Activated CD8-positive, alpha-beta T cell treated with anti-CD3 and anti-CD28 coated beads for 36 hours (primary cell): ENCODE results near the gene GOSR1. TPM values are rescaled to one million over a fixed set of nuclear protein-coding genes. Genes with fewer than 3 reads are reported as not detected.
"Not testable (repeated sequence)": the region's sequence is repeated elsewhere in the genome, so short reads cannot be mapped to it uniquely, and the experiment has no call there.

Experiments
- ATAC-seq: fragments of 200-7000 bp; cut with Tn5 transposase; one replicate; pipeline ENCODE4 v1.10.0; 2021; ENCODE audit warnings: mild to moderate bottlenecking, moderate library complexity
- CTCF ChIA-PET: fragments of 350-600 bp; sonication (Branson Sonifier 250); formaldehyde crosslinking; loops from one replicate; lab custom pipeline; 2021; ENCODE audit warnings: antibody characterized with exemption; lab: Charles Lee
- POLR2A ChIA-PET: fragments of 350-600 bp; sonication (Branson Sonifier 250); formaldehyde crosslinking; loops from one replicate; lab custom pipeline; 2021; ENCODE audit warnings: antibody characterized with exemption; lab: Charles Lee
- DNase-seq: peaks from one replicate; pipeline ENCODE4 v3.0.0-alpha.2; 2020
- H3K27ac Mint-ChIP-seq: one replicate; pipeline ENCODE4 v1.8.0; 2021; ENCODE audit warnings: mild to moderate bottlenecking, mixed read lengths
- H3K27me3 Mint-ChIP-seq: one replicate; pipeline ENCODE4 v1.8.0; 2021; ENCODE audit warnings: mixed read lengths
- H3K36me3 Mint-ChIP-seq: one replicate; pipeline ENCODE4 v1.8.0; 2021; ENCODE audit warnings: low read depth, mixed read lengths
- H3K4me1 Mint-ChIP-seq: one replicate; pipeline ENCODE4 v1.8.0; 2021; ENCODE audit warnings: low read depth, mixed read lengths
- H3K4me3 Mint-ChIP-seq: one replicate; pipeline ENCODE4 v1.8.0; 2021; ENCODE audit warnings: mild to moderate bottlenecking, moderate library complexity, mixed read lengths
- H3K9me3 Mint-ChIP-seq: one replicate; pipeline ENCODE4 v1.8.0; 2021; ENCODE audit warnings: mixed read lengths
- intact Hi-C: fragments of 100-400 bp; cut with micrococcal nuclease; formaldehyde crosslinking; loops from one replicate; pipeline ENCODE4 v1.10.0; 2022
- total RNA-seq, 2 experiments: library from RNA; stranded (reverse); gene quantifications; one replicate each; pipeline ENCODE4 v1.2.3, GENCODE V29; 2021
- TF ChIP-seq, protein P1 (sequence below): fragments of 200-600 bp; IDR thresholded peaks from one replicate; pipeline ENCODE4 v1.8.0; 2022; ENCODE audit warnings: antibody characterized with exemption, mild to moderate bottlenecking

The GOSR1 gene
- total RNA-seq, 2 experiments from 2014 or later = 37.1 to 38.8 TPM

DNA sequence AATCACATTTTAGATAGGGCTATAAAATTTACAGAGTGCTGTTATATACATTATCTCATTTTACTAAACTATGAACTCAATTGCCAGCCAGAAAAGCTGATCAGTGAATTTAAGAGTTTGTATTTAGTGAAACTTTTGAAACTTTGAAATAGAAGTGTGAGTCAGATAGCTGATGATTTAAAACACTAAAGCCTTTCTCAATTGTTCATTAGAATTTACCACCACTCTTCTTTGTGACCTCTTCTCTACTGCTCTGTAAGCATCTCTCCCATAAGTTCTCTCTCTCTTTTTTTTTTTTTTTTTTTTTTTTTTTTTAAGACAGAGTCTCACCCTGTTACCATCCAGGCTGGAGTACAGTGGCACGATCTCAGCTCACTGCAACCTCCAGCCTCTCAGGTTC lies 43.7 kb downstream of the GOSR1 start:
- CTCF ChIA-PET = interaction anchor here (1.3 kb wide), 1 partner anchor 11 kb away, joined by 3 read pairs; no protein-coding TSS in a partner anchor

DNA sequence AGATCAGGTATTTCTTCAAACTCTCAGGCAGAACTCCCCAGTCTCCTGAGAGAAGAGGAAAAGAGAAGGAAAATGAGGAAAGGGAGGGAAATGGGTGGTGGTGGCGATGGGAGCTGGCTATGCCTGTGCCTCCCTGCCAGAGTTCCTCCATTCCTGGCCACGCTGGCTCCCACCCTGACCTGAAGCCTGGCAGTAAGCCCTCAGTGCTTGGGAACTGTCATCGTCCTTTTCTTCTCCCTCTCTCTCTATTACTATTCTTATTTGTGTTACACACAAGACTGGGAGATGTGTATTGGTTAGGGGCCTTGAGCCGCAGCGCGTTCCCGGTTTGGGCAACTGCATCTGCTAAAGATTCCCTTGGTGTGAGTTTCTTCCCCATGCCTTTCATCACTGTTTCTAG lies 44.6 kb downstream of the GOSR1 start:
- Mint-ChIP-seq H3K36me3 (peaks cover 37% of the 10 kb centered on the region), H3K4me3 (no peak overlapping the region), H3K27ac (no peak overlapping the region), H3K27me3 (no peaks in the 10 kb centered on the region), H3K9me3 (no peaks in the 10 kb centered on the region), H3K4me1 (peaks cover 16% of the 10 kb centered on the region)
- ChIA-PET CTCF (no interaction called here), POLR2A (no interaction called here)
- TF ChIP-seq, protein P1, sequence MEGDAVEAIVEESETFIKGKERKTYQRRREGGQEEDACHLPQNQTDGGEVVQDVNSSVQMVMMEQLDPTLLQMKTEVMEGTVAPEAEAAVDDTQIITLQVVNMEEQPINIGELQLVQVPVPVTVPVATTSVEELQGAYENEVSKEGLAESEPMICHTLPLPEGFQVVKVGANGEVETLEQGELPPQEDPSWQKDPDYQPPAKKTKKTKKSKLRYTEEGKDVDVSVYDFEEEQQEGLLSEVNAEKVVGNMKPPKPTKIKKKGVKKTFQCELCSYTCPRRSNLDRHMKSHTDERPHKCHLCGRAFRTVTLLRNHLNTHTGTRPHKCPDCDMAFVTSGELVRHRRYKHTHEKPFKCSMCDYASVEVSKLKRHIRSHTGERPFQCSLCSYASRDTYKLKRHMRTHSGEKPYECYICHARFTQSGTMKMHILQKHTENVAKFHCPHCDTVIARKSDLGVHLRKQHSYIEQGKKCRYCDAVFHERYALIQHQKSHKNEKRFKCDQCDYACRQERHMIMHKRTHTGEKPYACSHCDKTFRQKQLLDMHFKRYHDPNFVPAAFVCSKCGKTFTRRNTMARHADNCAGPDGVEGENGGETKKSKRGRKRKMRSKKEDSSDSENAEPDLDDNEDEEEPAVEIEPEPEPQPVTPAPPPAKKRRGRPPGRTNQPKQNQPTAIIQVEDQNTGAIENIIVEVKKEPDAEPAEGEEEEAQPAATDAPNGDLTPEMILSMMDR = no peak
- DNase-seq = no peak
- ATAC-seq = no peak
- intact Hi-C loops = no loop called here

More for the DNA sequence above, 43.7 kb downstream of the GOSR1 start:
- no peaks in the 10 kb centered on the region for H3K27me3 Mint-ChIP-seq
- H3K4me1 Mint-ChIP-seq = peaks cover 16% of the 10 kb centered on the region
- H3K27ac Mint-ChIP-seq = peak overlapping the region; percentile 30
- H3K9me3 Mint-ChIP-seq = no peaks in the 10 kb centered on the region
- H3K36me3 Mint-ChIP-seq = peaks cover 37% of the 10 kb centered on the region
- TF ChIP-seq, protein P1 = no peak
- H3K4me3 Mint-ChIP-seq = no peak overlapping the region
- ATAC-seq (no peak), DNase-seq (no peak)
- POLR2A ChIA-PET = no interaction called here
- intact Hi-C loops = no loop called here

DNA sequence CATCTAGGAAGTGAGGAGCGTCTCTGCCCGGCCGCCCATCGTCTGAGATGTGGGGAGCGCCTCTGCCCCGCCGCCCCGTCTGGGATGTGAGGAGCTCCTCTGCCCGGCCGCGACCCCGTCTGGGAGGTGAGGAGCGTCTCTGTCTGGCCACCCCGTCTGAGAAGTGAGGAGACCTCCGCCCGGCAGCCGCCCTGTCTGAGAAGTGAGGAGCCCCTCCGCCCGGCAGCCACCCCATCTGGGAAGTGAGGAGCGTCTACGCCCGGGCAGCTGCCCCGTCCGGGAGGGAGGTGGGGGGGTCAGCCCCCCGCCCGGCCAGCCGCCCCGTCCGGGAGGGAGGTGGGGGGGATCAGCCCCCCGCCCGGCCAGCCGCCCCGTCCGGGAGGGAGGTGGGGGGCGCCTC lies 46.0 kb downstream of the GOSR1 start:
- H3K27ac Mint-ChIP-seq, H3K27me3 Mint-ChIP-seq, intact Hi-C loops, DNase-seq, POLR2A ChIA-PET, ATAC-seq, H3K4me3 Mint-ChIP-seq, CTCF ChIA-PET, H3K9me3 Mint-ChIP-seq: not testable (repeated sequence)
- Mint-ChIP-seq H3K4me1 (peaks cover 13% of the 10 kb centered on the region), H3K36me3 (peaks cover 37% of the 10 kb centered on the region)

DNA sequence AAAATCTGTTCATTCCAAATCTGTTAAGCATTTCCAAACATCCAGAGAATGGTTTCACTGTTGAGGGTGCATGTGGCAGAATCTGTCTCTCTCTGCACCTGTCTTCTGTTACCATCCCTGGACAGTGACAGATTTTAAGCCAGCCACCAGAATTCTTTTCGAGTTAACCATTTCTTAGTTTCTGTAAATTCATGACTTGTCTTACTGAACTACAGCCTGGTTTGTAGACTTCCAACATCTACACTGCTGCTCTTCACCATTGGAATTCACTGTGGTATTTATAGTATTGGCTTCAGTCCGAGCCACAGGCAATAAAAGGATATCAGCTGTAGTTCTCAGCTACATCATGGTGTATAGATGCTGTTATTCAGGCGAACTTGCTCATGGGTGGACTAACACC lies 47.6 kb downstream of the GOSR1 start:
- POLR2A ChIA-PET = interaction anchor here (0.6 to 0.7 kb wide), 2 partner anchors 15 to 73 kb away, joined by 3 to 4 read pairs; no protein-coding TSS in a partner anchor
- Mint-ChIP-seq H3K36me3 (peaks cover 33% of the 10 kb centered on the region), H3K4me3 (no peak overlapping the region), H3K4me1 (peaks cover 7% of the 10 kb centered on the region), H3K9me3 (no peaks in the 10 kb centered on the region), H3K27me3 (no peaks in the 10 kb centered on the region), H3K27ac (no peak overlapping the region)
- intact Hi-C loops = no loop called here
- TF ChIP-seq, protein P1 = no peak
- ATAC-seq (no peak), DNase-seq (no peak)
- CTCF ChIA-PET = no interaction called here

DNA sequence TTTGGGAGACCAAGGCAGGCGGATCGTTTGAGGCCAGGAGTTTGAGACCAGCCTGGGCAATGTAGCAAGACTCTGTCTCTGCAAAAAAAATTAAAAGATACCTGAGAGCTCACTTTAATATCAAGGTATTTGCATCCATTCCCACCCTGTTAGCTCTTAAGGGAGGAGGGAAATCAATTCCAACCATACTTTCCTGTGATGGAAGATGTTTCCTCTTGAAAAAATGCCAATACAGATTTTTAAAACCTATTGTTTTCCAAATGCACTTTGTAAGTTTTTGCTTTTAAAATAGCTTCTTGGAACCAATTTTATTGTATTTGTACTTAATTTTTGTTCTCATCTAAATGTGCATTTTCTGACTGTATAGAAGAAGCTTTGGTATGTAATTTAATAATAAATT lies 49.2 kb downstream of the GOSR1 start:
- DNase-seq (no peak), ATAC-seq (no peak)
- Mint-ChIP-seq H3K4me1 (no peaks in the 10 kb centered on the region), H3K36me3 (peaks cover 24% of the 10 kb centered on the region), H3K4me3 (no peak overlapping the region), H3K27me3 (no peaks in the 10 kb centered on the region), H3K9me3 (no peaks in the 10 kb centered on the region), H3K27ac (no peak overlapping the region)
- TF ChIP-seq, protein P1 = no peak
- CTCF ChIA-PET = interaction anchor here (1.0 to 1.1 kb wide), 2 partner anchors 12 to 190 kb away, joined by 3 to 4 read pairs; no protein-coding TSS in a partner anchor
- POLR2A ChIA-PET = interaction anchor here (1.8 kb wide), 1 partner anchor 17 kb away, joined by 7 read pairs; no protein-coding TSS in a partner anchor
- intact Hi-C loops = no loop called here

DNA sequence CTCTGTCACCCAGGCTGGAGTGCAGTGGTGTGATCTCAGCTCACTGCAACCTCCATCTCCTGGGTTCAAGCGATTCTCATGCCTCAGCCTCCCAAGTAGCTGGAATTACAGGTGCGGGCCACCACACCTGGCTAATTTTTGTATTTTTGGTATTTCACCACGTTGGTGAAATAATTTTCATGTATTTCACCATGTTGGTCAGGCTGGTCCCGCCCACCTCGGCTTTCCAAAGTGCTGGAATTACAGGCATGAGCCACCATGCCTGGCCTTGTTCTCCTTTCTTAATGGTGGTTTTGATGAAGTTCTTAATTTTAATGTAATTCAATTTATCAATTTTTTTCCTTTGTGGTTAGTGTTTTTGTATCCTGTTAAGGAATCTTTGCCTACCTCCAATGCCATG lies 51.5 kb downstream of the GOSR1 start:
- H3K27me3 Mint-ChIP-seq, H3K36me3 Mint-ChIP-seq, DNase-seq, H3K4me3 Mint-ChIP-seq, intact Hi-C loops, H3K4me1 Mint-ChIP-seq, ATAC-seq, H3K27ac Mint-ChIP-seq, H3K9me3 Mint-ChIP-seq, POLR2A ChIA-PET, CTCF ChIA-PET: not testable (repeated sequence)
